ENCODE measurements around the gene CAP2. TPM values are rescaled to one million over a fixed set of nuclear protein-coding genes. Genes with fewer than 3 reads are reported as not detected.

Gene CAP2
- total and polyA plus RNA-seq, 10 donors = 0.68 to 2.8 (median 1.8) TPM

- Histone ChIP-seq H3K9me3 (no peaks in the 10 kb centered on the region), H3K36me3 (no peaks in the 10 kb centered on the region), H3K27ac (no peak overlapping the region), H3K4me1 (peaks cover 0 to 33% (median 10%) of the 10 kb centered on the region in 6 donors), H3K4me3 (no peak overlapping the region), H3K27me3 (replicated peaks in 1 of 7) (no peaks in the 10 kb centered on the region)
- TF ChIP-seq POLR2A (IDR thresholded peaks at IDR 0.05) = no peak
- TF ChIP-seq CTCF (IDR thresholded peaks at IDR 0.05 in 8 of 11, conservative IDR thresholded peaks at IDR 0.05 in 3 of 11) = no peak
- no peak for TF ChIP-seq POLR2AphosphoS5 (IDR thresholded peaks at IDR 0.05)
- WGBS, 5 donors = 90 to 95% (median 93%) methylated on average over 6 of the region's 6 CpGs
- intact Hi-C loops (cut with DNase I; ENCODE audit: low total_unique reads) = no loop called here
- DNase-seq = no peak
These were observed 194.6 kb downstream of the CAP2 start for GRCh38 chr6:17588011-17588410.

DNA sequence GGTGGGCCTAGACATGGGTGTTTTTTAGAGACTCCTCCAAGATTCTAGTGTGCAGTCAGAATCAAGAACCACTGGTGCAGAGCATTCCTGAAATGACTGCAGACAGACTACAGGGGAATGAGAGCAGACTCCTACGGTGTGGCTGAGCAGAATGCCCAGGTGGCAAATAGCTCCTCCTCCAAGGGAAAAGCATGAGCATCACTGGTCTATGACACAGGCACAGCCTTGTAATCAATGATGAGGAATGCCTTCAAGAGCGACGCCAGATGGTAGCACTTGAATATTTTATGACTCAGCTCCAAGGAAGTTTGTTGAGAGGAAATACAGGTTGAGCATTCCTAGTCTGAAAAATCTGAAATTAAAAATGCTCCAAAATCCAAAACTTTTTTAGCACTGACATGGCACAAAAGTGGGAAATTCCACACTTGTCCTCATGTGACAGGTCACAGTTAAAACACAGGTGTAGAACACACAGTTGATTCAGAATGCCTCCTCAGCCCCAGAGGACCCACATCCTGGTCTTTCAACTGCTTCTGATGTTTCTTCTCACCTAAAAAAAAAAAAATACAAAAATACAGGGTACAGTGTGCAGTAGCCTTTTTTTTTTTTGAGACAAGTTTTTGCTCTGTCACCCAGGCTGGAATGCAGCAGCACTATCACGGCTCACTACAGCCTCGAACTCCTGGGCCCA, 196.2 kb downstream of the CAP2 start:
- H3K36me3 ChIP-seq = no peaks in the 10 kb centered on the region
- H3K9me3 ChIP-seq = no peaks in the 10 kb centered on the region
- DNase-seq = no peak
- intact Hi-C loops (cut with DNase I; ENCODE audit: low total_unique reads) = no loop called here
- H3K27ac ChIP-seq = no peak overlapping the region
- peaks cover 0 to 23% (median 2%) of the 10 kb centered on the region in 6 donors for H3K4me1 ChIP-seq
- H3K27me3 ChIP-seq (replicated peaks in 1 of 7) = no peaks in the 10 kb centered on the region
- WGBS, 5 donors = 71 to 81% (median 74%) methylated on average over 5 of the region's 5 CpGs
- TF ChIP-seq POLR2A (IDR thresholded peaks at IDR 0.05) = no peak
- TF ChIP-seq CTCF (IDR thresholded peaks at IDR 0.05 in 8 of 11, conservative IDR thresholded peaks at IDR 0.05 in 3 of 11) = no peak
- H3K4me3 ChIP-seq = no peak overlapping the region

DNA sequence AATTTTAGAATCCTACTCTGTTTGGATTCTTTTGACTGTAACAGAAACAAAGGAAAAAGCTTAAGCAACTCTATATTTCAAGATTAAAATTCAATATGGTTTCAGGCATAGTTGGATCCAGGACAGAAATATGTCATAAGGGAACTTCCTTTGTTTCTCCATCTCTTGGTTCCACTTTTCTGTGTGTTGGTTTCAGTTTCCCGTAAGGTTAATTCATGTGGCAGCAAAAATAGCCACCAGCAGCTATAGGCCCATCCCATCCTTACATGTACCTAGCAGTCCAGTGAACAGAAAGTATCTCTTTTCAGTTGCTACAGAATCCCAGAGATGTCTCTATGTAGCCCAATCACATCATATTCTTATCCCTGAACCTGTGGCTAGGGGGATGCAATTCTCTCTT, 197.9 kb downstream of the CAP2 start:
- DNase-seq = no peak
- Histone ChIP-seq H3K27me3 (replicated peaks in 1 of 7) (no peaks in the 10 kb centered on the region), H3K4me1 (peaks cover 0 to 10% (median 0%) of the 10 kb centered on the region in 6 donors), H3K9me3 (no peaks in the 10 kb centered on the region), H3K4me3 (peak overlapping the region in 1 of 8 donors; percentile 33), H3K27ac (peak overlapping the region in 7 of 8 donors; percentile 39 to 86 (median 50)), H3K36me3 (no peaks in the 10 kb centered on the region)
- intact Hi-C loops (cut with DNase I; ENCODE audit: low total_unique reads) = no loop called here
- WGBS, 5 donors = 15 to 57% (median 42%) methylated on average over 1 of the region's 1 CpG
- TF ChIP-seq CTCF (IDR thresholded peaks at IDR 0.05 in 8 of 11, conservative IDR thresholded peaks at IDR 0.05 in 3 of 11) = no peak
- TF ChIP-seq POLR2AphosphoS5 (IDR thresholded peaks at IDR 0.05) = no peak
- TF ChIP-seq POLR2A (IDR thresholded peaks at IDR 0.05) = no peak

- DNase-seq = no peak
- peaks cover 0 to 9% (median 0%) of the 10 kb centered on the region in 6 donors for H3K4me1 ChIP-seq
- no peak overlapping the region for H3K4me3 ChIP-seq
- no peak for TF ChIP-seq POLR2A (IDR thresholded peaks at IDR 0.05)
- no peak for TF ChIP-seq CTCF (IDR thresholded peaks at IDR 0.05 in 8 of 11, conservative IDR thresholded peaks at IDR 0.05 in 3 of 11)
- TF ChIP-seq POLR2AphosphoS5 (IDR thresholded peaks at IDR 0.05) = no peak
- H3K36me3 ChIP-seq = no peaks in the 10 kb centered on the region
- intact Hi-C loops (cut with DNase I; ENCODE audit: low total_unique reads) = no loop called here
- no peak overlapping the region for H3K27ac ChIP-seq
- no peaks in the 10 kb centered on the region for H3K9me3 ChIP-seq
- no peaks in the 10 kb centered on the region for H3K27me3 ChIP-seq (replicated peaks in 1 of 7)
These were observed 199.9 kb downstream of the CAP2 start for GRCh38 chr6:17593246-17593645.
